Right renal cortex interstitium (tissue), 3 donors: ENCODE measurements around the gene IFIT5. TPM values are rescaled to one million over a fixed set of nuclear protein-coding genes. Genes with fewer than 3 reads are reported as not detected.
A peak's percentile ranks its signal among the peaks of the same experiment; 100 is the strongest.
"Not testable (repeated sequence)": the region's sequence is repeated elsewhere in the genome, so short reads cannot be mapped to it uniquely, and the experiment has no call there.

Experiments
- DNase-seq, 3 donors: peaks; one replicate each; pipeline ENCODE4 v3.0.0-alpha.2; 2013; ENCODE audit warnings: low read depth in 3 of 3, low spot score in 2 of 3
- polyA plus RNA-seq, 3 donors: library from polyadenylated mRNA; unstranded; fragments of 120-200 nt; gene quantifications; one replicate each; pipeline ENCODE4 v1.2.1, GENCODE V29; 2013; ENCODE audit not compliant: insufficient read length in 3 of 3

Gene IFIT5
- polyA plus RNA-seq = 10 to 100 TPM; 14.3 to 21.3 (median 18.0) TPM

- DNase-seq = peak; percentile 77 to 82 (median 78)
These were observed at the start of gene IFIT5 for GRCh38 chr10:89414146-89414878. Gene IFIT5 (plus strand): TSS chr10:89414568. CDS start chr10:89414799, 231 bp downstream.

GRCh38 chr10:89367529-89367928 lies 46.8 kb upstream of the IFIT5 start:
- no peak for DNase-seq

GRCh38 chr10:89368129-89368528 lies 46.2 kb upstream of the IFIT5 start:
- no peak for DNase-seq

GRCh38 chr10:89369156-89370105 lies 44.9 kb upstream of the IFIT5 start:
- DNase-seq = no peak

GRCh38 chr10:89371079-89371478 lies 43.3 kb upstream of the IFIT5 start:
- DNase-seq = no peak

GRCh38 chr10:89371987-89372386 lies 42.4 kb upstream of the IFIT5 start:
- DNase-seq = no peak

GRCh38 chr10:89373916-89374711 lies 40.3 kb upstream of the IFIT5 start:
- DNase-seq = no peak

GRCh38 chr10:89374713-89375141 lies 39.6 kb upstream of the IFIT5 start:
- no peak for DNase-seq

- no peak for DNase-seq
These were observed 36.4 kb upstream of the IFIT5 start, which contains the start of gene IFIT1B for GRCh38 chr10:89377705-89378637. Gene IFIT1B (plus strand): TSS chr10:89378056. CDS start chr10:89378136, 80 bp downstream.

- no peak for DNase-seq
These were observed 35.3 kb upstream of the IFIT5 start for GRCh38 chr10:89379103-89379502.

- DNase-seq = no peak
These were observed 31.6 kb upstream of the IFIT5 start for GRCh38 chr10:89382757-89383156.

- no peak for DNase-seq
These were observed 29.7 kb upstream of the IFIT5 start for GRCh38 chr10:89384474-89385340.

- DNase-seq = no peak
These were observed 25.6 kb upstream of the IFIT5 start for GRCh38 chr10:89388806-89389205.

GRCh38 chr10:89389254-89389653 lies 25.1 kb upstream of the IFIT5 start:
- no peak for DNase-seq

- DNase-seq = no peak
These were observed 23.7 kb upstream of the IFIT5 start for GRCh38 chr10:89390476-89391225.

GRCh38 chr10:89391226-89391576 lies 23.2 kb upstream of the IFIT5 start:
- not testable (repeated sequence) for DNase-seq

GRCh38 chr10:89391907-89392756 lies 22.2 kb upstream of the IFIT5 start, which contains the start of gene IFIT1:
Gene IFIT1 (plus strand): TSS chr10:89392623. CDS start chr10:89392713, 90 bp downstream.
- peak in 1 of 3 donors; percentile 80 for DNase-seq
